ENCODE data around the gene HLA-G. TPM values are rescaled to one million over a fixed set of nuclear protein-coding genes. Genes with fewer than 3 reads are reported as not detected.
A peak's percentile ranks its signal among the peaks of the same experiment; 100 is the strongest.

The HLA-G gene
- total and polyA plus RNA-seq, 2 experiments from 2014 or later: 1.5 TPM; not detected in 1

DNA sequence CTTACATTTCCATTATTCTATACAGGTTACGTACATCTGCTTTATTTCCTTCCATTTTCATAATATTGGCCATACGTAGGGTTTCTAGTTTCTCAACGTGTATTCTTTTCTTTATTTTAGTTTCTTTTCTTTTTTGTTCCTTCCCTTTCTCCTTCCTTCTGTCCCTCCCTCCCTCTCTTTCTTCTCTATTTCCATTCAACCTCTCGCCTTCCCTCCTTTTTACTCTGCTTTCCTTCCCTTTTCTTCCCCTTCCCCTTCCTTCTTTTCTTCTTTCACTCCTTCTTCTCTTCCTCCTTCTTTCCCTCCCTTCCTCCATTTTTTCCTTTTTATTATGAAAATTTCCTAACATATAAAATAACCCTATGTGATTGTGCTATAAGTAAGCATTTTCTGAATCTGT lies 8.7 kb upstream of the HLA-G start:
- no peak for TF ChIP-seq EZH2 (IDR thresholded peaks at IDR 0.05; ENCODE audit: insufficient read depth, poor library complexity, severe bottlenecking)
- TF ChIP-seq EZH2phosphoT487 (IDR thresholded peaks at IDR 0.05; ENCODE audit: insufficient read depth, low read depth): no peak
- Histone ChIP-seq H3K9me3 (ENCODE audit: low read depth) (no peaks in the 10 kb centered on the region), H2AFZ (no peak overlapping the region), H3K9me2 (ENCODE audit: insufficient read depth) (no peaks in the 10 kb centered on the region), H3K27ac (no peak overlapping the region), H3K4me1 (ENCODE audit: insufficient read depth) (no peaks in the 10 kb centered on the region), H4K20me1 (ENCODE audit: insufficient read depth) (no peaks in the 10 kb centered on the region), H3K4me2 (ENCODE audit: unreplicated experiment) (no peak overlapping the region), H3K27me3 (replicated peaks; ENCODE audit: insufficient read depth) (no peaks in the 10 kb centered on the region; the same call in 1 of the 2 replicates), H3K36me3 (ENCODE audit: low read depth) (no peaks in the 10 kb centered on the region), H3K9ac (no peak overlapping the region), H3K79me2 (ENCODE audit: insufficient read depth) (no peaks in the 10 kb centered on the region), H3F3A (ENCODE audit: insufficient read depth) (no peaks in the 10 kb centered on the region), H3K4me3 (no peak overlapping the region)
- no peak for DNase-seq
- 49 to 59% methylated on average over 4 of the region's 4 CpGs for WGBS, 2 experiments (ENCODE audit: low coverage in 1 of 2, low lambda C conversion rate in 2 of 2, missing lambda C conversion rate in 2 of 2)
- in situ Hi-C loops (cut with MboI): no loop called here

DNA sequence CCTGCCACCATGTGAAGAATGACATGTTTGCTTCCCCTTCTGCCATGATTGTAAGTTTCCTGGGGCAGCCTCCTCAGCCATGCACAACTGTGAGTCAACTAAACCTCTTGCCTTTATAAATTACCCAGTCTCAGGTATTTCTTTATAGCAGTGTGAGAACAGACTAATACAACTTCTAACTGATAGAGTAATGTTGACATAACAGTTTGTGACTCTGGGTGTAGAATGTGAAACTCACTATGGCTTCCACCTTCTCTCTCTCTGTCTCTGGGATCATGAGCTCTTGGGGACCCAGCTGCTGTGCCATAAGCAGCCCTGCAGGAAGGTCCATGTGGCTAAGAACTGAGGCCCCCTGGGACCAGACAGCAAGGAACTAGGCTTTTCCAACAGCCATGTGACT lies 3.5 kb upstream of the HLA-G start:
- no peaks in the 10 kb centered on the region for H4K20me1 ChIP-seq (ENCODE audit: insufficient read depth)
- H3K36me3 ChIP-seq (ENCODE audit: low read depth): no peaks in the 10 kb centered on the region
- no peak overlapping the region for H3K4me3 ChIP-seq
- no peaks in the 10 kb centered on the region for H3K79me2 ChIP-seq (ENCODE audit: insufficient read depth)
- no peaks in the 10 kb centered on the region for H3K9me2 ChIP-seq (ENCODE audit: insufficient read depth)
- H3K4me2 ChIP-seq (ENCODE audit: unreplicated experiment): no peak overlapping the region
- TF ChIP-seq EZH2phosphoT487 (IDR thresholded peaks at IDR 0.05; ENCODE audit: insufficient read depth, low read depth) (no peak), EZH2 (IDR thresholded peaks at IDR 0.05; ENCODE audit: insufficient read depth, poor library complexity, severe bottlenecking) (no peak)
- H3K27me3 ChIP-seq (replicated peaks; ENCODE audit: insufficient read depth): peaks cover 26% of the 10 kb centered on the region
- in situ Hi-C loops (cut with MboI): no loop called here
- no peak overlapping the region for H2AFZ ChIP-seq
- H3F3A ChIP-seq (ENCODE audit: insufficient read depth): no peaks in the 10 kb centered on the region
- no peak overlapping the region for H3K9ac ChIP-seq
- no peaks in the 10 kb centered on the region for H3K9me3 ChIP-seq (ENCODE audit: low read depth)
- H3K27ac ChIP-seq: no peak overlapping the region
- H3K4me1 ChIP-seq (ENCODE audit: insufficient read depth): no peaks in the 10 kb centered on the region
- DNase-seq: no peak

DNA sequence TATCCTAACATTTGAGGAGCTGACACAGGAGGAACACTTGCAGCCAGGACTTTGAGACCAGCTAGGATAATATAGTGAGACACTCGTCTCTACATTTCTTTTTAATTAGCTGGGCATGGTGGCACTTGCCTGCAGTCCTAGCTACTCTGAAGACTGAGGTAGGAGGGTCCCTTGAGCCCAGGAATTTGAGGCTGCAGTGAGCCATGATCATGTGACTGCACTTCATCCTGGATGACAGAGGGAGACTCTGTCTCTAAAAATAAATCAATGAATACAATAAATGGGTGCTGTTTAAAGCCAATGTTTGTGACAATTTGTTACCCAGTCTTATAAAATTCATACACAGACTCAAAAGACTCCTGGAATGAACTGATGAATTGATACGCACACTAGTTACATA lies 1.8 kb upstream of the HLA-G start:
- H3F3A ChIP-seq (ENCODE audit: insufficient read depth): no peaks in the 10 kb centered on the region
- no peaks in the 10 kb centered on the region for H4K20me1 ChIP-seq (ENCODE audit: insufficient read depth)
- WGBS, 2 experiments (ENCODE audit: low coverage in 1 of 2, low lambda C conversion rate in 2 of 2, missing lambda C conversion rate in 2 of 2): 45% methylated on average over 2 of the region's 2 CpGs
- DNase-seq: no peak
- no peak overlapping the region for H3K9ac ChIP-seq
- H3K27ac ChIP-seq: no peak overlapping the region
- in situ Hi-C loops (cut with MboI): no loop called here
- no peak overlapping the region for H3K4me2 ChIP-seq (ENCODE audit: unreplicated experiment)
- no peaks in the 10 kb centered on the region for H3K9me3 ChIP-seq (ENCODE audit: low read depth)
- peaks cover 26% of the 10 kb centered on the region for H3K27me3 ChIP-seq (replicated peaks; ENCODE audit: insufficient read depth)
- H3K9me2 ChIP-seq (ENCODE audit: insufficient read depth): no peaks in the 10 kb centered on the region
- H2AFZ ChIP-seq: no peak overlapping the region
- TF ChIP-seq EZH2phosphoT487 (IDR thresholded peaks at IDR 0.05; ENCODE audit: insufficient read depth, low read depth) (no peak), EZH2 (IDR thresholded peaks at IDR 0.05; ENCODE audit: insufficient read depth, poor library complexity, severe bottlenecking) (no peak)
- no peaks in the 10 kb centered on the region for H3K4me1 ChIP-seq (ENCODE audit: insufficient read depth)
- no peak overlapping the region for H3K4me3 ChIP-seq
- no peaks in the 10 kb centered on the region for H3K36me3 ChIP-seq (ENCODE audit: low read depth)
- no peaks in the 10 kb centered on the region for H3K79me2 ChIP-seq (ENCODE audit: insufficient read depth)

DNA sequence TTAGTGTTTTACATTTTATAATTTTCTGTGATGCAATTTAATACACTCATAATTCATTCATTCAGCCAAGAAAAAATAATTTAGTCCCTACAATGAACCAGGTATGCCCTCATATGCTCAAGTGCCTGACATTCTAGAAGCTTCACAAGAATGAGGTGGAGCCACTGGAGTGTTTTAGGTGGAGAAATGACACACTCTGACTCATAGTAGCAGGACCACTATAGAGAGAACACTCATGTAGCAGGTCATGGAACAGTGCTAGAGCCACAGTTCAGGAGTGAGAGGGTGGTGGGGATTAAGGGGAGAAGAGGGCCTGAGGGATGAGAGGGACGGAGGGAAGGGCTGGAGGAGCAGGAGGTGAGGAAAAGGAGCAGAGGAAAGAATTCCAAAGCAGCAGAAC lies 1.4 kb upstream of the HLA-G start:
- Histone ChIP-seq H2AFZ (no peak overlapping the region), H3K9me3 (ENCODE audit: low read depth) (no peaks in the 10 kb centered on the region), H3K9ac (no peak overlapping the region), H3K4me3 (no peak overlapping the region), H3K27me3 (replicated peaks; ENCODE audit: insufficient read depth) (peaks cover 26% of the 10 kb centered on the region), H4K20me1 (ENCODE audit: insufficient read depth) (no peaks in the 10 kb centered on the region), H3K4me2 (ENCODE audit: unreplicated experiment) (no peak overlapping the region), H3K27ac (no peak overlapping the region), H3F3A (ENCODE audit: insufficient read depth) (no peaks in the 10 kb centered on the region), H3K9me2 (ENCODE audit: insufficient read depth) (no peaks in the 10 kb centered on the region), H3K4me1 (ENCODE audit: insufficient read depth) (no peaks in the 10 kb centered on the region), H3K79me2 (ENCODE audit: insufficient read depth) (no peaks in the 10 kb centered on the region), H3K36me3 (ENCODE audit: low read depth) (no peaks in the 10 kb centered on the region)
- TF ChIP-seq EZH2phosphoT487 (IDR thresholded peaks at IDR 0.05; ENCODE audit: insufficient read depth, low read depth) (no peak), EZH2 (IDR thresholded peaks at IDR 0.05; ENCODE audit: insufficient read depth, poor library complexity, severe bottlenecking) (no peak)
- in situ Hi-C loops (cut with MboI): no loop called here
- DNase-seq: peak; percentile 37
- WGBS, 2 experiments (ENCODE audit: low coverage in 1 of 2, low lambda C conversion rate in 2 of 2, missing lambda C conversion rate in 2 of 2): 78 to 81% methylated on average over 1 of the region's 1 CpG

DNA sequence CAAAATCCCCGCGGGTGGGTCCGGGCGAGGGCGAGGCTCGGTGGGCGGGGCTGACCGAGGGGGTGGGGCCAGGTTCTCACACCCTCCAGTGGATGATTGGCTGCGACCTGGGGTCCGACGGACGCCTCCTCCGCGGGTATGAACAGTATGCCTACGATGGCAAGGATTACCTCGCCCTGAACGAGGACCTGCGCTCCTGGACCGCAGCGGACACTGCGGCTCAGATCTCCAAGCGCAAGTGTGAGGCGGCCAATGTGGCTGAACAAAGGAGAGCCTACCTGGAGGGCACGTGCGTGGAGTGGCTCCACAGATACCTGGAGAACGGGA lies 809 bp downstream of the HLA-G start:
- no peaks in the 10 kb centered on the region for H3F3A ChIP-seq (ENCODE audit: insufficient read depth)
- peaks cover 37% of the 10 kb centered on the region for H3K27me3 ChIP-seq (replicated peaks; ENCODE audit: insufficient read depth)
- H3K4me2 ChIP-seq (ENCODE audit: unreplicated experiment): no peak overlapping the region
- H3K4me3 ChIP-seq: no peak overlapping the region
- no peaks in the 10 kb centered on the region for H3K4me1 ChIP-seq (ENCODE audit: insufficient read depth)
- WGBS, 2 experiments (ENCODE audit: low coverage in 1 of 2, low lambda C conversion rate in 2 of 2, missing lambda C conversion rate in 2 of 2): 18 to 30% methylated on average over 17 to 25 of the region's 26 CpGs
- H2AFZ ChIP-seq: no peak overlapping the region
- H4K20me1 ChIP-seq (ENCODE audit: insufficient read depth): no peaks in the 10 kb centered on the region
- H3K9me2 ChIP-seq (ENCODE audit: insufficient read depth): no peaks in the 10 kb centered on the region
- H3K79me2 ChIP-seq (ENCODE audit: insufficient read depth): no peaks in the 10 kb centered on the region
- no peak overlapping the region for H3K27ac ChIP-seq
- H3K36me3 ChIP-seq (ENCODE audit: low read depth): no peaks in the 10 kb centered on the region
- in situ Hi-C loops (cut with MboI): no loop called here
- TF ChIP-seq EZH2phosphoT487 (IDR thresholded peaks at IDR 0.05; ENCODE audit: insufficient read depth, low read depth) (no peak), EZH2 (IDR thresholded peaks at IDR 0.05; ENCODE audit: insufficient read depth, poor library complexity, severe bottlenecking) (no peak)
- H3K9me3 ChIP-seq (ENCODE audit: low read depth): no peaks in the 10 kb centered on the region
- H3K9ac ChIP-seq: no peak overlapping the region
- DNase-seq: peak; percentile 18
